Measurements from ENCODE around the gene DYRK1A.
"Not testable (repeated sequence)": the region's sequence is repeated elsewhere in the genome, so short reads cannot be mapped to it uniquely, and the experiment has no call there.

The DYRK1A gene

DNA sequence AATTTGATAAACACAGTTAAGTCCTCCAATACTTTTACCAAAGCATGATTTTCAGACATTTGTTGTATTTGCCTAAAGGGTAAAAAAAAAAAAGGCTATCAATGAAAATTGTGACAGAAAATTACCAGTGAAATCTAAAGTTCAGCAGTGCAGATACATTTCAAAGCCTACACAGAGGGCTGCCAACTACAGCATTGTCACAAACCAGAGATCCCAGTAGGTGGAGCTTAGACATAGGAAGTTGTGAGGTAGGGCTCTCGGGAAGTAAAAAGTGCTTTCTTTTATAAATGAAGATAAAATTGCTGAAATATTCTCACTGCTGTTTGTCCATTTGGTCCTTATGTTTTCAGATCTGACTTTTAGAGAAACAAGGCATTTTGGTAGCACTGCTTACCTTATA lies 123.0 kb downstream of the DYRK1A start:
- no peak for DNase-seq

DNA sequence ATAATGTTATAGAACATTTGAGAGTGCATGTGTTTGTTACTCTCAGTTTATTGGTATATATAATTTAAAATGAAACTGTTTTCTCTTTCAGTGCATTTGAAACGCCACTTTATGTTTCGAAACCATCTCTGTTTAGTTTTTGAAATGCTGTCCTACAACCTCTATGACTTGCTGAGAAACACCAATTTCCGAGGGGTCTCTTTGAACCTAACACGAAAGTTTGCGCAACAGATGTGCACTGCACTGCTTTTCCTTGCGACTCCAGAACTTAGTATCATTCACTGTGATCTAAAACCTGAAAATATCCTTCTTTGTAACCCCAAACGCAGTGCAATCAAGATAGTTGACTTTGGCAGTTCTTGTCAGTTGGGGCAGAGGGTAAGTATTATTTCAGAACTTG lies 123.5 kb downstream of the DYRK1A start:
- no peak for DNase-seq

DNA sequence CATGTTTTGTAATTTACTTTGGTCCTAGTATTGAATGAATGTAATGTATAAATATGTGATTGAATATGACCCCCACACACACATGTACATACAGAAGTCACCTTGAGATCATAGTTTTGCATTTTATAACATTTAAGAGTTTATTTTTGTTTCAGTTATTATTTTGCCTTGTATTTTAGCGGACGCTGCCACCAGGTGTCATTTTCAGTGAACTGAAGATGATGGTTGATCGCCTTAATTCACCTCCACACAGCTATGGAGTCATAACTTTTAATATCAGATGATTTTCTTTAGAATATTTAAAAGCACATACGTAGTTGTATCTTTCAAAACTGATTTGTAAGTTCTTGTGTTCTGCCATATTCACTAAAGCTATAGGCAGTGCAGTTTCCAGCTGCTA lies 130.4 kb downstream of the DYRK1A start:
- DNase-seq: no peak

DNA sequence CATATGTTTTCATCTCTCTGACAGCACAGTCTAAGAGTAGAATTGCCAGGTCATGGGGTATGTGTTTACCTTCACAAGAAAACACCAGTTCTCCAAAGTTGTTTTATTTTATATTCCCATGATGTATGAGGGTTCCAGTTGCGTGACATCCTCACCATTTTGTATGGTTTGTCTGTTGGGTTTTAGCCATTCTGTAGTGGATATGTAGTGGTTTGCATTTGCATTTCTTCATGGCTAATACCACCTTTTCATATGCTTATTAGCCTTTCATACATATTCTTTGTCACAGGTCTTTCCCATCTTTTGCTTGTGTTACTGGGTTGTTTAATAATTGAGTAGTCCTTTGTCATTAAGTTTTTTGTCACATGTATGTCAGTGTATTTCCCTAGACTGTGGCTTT lies 132.1 kb downstream of the DYRK1A start:
- no peak for DNase-seq

DNA sequence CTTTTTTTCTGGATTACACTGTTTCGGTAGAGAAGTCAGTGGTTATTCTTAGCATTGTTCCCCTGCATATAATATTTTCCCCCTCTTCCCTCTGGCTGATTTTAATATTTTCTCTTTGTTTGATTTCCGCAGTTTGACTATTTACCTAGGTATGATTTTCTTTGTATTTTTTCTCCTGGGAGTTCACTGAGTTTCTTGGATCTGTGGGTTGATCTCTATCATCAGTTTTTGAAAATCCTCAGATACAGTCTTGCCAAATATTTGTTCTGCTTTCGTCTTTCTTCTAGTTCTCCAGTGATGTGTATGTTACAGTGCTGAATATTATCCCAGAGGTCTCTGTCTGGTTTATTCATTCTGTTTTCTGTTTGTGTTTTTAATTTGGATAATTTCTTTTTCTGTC lies 136.4 kb downstream of the DYRK1A start:
- no peak for DNase-seq

GRCh38 chr21:37503848-37504467 lies 137.4 kb downstream of the DYRK1A start:
- no peak for DNase-seq

GRCh38 chr21:37505963-37506362 lies 139.4 kb downstream of the DYRK1A start:
- no peak for DNase-seq

- no peak for DNase-seq
Observed at GRCh38 chr21:37507716-37508115, 141.1 kb downstream of the DYRK1A start.

- DNase-seq: no peak
Observed at GRCh38 chr21:37508341-37508740, 141.8 kb downstream of the DYRK1A start.

GRCh38 chr21:37509802-37510393 lies 143.3 kb downstream of the DYRK1A start:
- no peak for DNase-seq

GRCh38 chr21:37511848-37512247 lies 145.3 kb downstream of the DYRK1A start:
- no peak for DNase-seq

DNA sequence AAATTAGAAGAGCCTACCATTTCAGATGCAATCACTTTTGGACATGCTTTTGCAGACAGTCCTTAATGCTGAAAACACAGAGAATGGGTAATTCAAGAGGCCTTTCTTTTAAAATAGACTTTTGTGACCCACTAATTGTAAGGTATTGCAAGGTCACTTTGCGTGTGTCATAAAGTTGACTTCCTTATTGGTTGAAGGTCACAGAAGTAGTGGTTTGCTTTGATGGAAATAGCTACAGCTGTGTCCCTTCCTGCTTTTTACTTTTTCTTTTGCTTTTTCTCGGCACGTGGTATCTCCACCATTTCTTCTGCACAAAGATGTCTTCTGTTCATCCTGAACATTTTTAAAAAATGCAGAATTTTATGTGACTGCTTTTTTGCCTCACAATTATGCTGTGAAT lies 146.8 kb downstream of the DYRK1A start:
- no peak for DNase-seq

DNA sequence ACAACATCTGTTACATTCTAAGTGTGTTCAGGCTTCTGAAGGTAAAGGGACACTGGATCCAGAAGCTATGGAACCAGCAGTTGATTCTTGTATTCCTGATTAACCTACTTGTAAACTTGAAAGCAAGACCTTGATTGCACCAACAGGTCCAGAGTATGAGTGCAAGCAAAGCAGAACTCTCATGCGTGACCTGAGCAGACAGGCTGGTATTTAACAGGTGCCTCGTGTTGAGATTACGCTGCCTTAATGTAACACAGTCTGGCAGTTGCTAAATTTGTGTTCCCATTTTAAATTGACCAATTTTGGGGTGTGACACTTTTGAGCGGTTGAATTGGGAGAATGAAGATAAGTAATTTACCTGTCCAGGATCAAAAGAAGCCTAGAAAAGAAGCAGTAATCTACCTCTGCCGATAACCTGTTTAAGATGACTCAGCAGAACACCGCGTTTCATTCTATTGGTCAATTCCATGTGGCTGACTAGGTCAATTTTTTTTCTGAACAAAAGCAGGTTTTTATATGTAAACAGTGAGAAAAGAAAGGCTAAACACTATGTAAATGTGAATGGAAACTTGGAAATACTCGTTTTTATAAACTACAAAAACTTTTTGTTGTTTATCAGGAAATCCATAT lies 147.6 kb downstream of the DYRK1A start:
- DNase-seq: no peak

DNA sequence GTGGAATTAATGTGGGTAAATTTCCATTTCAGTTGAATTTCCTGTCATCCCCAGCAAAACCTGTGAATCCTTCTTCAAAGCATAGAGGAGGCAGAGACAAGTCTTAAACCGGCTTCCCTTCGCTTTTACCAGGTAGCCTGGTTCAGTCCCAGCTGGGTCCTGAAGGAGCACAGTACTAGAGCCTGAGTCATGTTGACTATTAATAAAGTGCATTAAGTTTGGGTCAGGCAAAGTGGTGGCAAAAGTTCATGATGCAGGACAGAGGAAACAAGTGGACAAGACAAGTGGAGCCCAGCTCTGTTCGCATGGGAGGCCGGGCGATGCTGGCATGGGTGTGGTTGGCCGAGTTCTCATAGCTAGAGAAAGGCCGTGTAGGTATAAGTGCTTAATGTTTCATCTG lies 150.4 kb downstream of the DYRK1A start:
- no peak for DNase-seq

- no peak for DNase-seq
Observed at GRCh38 chr21:37520801-37521200, 154.2 kb downstream of the DYRK1A start.

DNA sequence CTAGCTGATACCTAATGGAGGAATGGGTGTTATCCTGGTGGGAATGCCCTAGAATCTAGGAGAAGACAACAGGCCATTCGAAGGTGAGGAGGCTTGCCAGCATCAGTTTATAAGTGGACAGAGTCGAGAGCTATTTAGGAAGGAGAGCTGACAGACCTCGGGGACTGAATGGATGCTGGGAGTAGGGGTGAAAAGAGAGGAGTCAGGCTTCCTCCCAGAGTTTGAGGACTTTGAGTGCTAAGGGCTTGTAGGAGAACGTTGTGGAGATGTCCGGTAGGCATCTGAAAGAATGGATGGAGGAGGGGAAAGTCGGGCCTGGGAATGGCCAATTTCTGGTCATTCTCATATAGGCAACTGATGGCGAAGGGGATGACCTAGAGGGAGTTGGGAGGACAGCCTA lies 155.1 kb downstream of the DYRK1A start:
- DNase-seq: no peak

GRCh38 chr21:37522641-37523295 lies 156.2 kb downstream of the DYRK1A start:
- no peak for DNase-seq

DNA sequence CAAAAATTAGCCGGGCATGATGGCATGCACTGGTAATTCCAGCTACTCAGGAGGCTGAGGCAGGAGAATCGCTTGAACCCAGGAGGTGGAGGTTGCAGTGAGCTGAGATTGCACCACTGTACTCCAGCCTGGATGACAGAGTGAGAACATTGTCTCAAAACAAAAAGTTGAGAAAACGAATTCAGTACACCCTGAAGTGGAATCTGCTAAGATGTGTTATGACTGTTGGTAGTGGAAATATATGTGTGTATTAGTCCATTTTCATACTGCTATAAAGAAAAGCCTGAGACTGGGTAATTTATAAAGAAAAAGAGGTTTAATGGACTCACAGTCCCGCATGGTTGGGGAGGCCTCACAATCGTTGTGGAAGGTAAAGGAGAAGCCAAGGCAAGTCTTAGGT lies 158.4 kb downstream of the DYRK1A start:
- not testable (repeated sequence) for DNase-seq

DNA sequence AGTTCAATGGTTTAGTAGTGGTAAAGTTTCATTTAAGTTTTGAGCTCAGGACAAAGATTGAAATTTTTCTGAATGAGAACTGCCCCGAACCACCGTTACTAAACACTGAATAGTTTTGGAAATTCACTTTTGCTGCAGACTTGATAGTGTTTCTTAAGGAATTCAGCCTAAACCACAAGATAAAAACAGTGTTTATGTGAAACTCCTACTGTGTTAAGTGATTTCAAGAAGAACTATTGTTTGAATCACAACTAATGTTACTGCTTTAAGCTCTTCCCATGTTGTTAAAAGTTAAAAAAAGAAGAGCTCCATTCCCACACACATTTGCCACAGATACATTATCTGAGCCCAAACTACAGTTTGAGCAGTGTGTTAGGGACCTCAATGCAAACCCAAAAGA lies 159.2 kb downstream of the DYRK1A start:
- no peak for DNase-seq

DNA sequence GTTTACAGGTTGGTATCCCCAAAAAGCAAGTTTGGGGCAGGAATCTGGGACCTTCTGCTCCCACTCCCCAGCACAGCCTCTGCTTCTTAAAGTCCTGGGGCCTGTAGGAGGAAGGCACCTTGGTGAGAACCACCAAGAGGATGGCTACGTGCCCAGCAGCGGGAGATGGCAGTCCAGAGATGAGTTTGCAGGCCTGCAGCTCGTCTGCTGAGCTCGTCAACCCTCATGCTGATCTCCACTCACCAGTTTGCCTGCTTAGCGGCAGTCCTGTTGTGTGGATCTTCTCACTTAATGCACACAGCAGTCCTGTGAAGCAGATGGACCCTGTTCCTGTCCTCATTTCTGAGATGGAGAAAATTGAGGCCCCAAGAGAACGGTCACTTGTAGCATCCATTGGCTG lies 160.5 kb downstream of the DYRK1A start:
- no peak for DNase-seq

- no peak for DNase-seq
Observed at GRCh38 chr21:37527716-37528115, 161.1 kb downstream of the DYRK1A start.

- DNase-seq: no peak
Observed at GRCh38 chr21:37528150-37528937, 161.8 kb downstream of the DYRK1A start.

DNA sequence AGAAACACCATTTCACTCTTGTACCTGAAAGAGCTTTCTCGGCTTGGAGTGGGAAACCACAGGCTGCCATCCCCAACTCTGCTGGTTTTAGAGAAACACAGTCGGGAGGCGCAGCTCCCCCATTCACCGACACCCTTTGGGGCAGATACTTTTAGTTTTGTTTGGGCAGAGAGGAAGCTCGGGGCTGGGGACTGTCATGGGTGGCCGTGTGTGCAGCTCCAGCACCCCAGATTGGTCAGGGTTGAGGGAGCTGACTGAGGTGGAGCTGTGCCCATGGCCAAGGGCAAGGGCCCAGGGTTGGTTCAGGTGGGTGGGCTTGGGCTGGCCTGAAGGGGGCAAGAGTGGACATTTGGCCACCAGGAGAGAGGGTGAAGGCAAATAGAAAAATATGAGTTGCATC lies 163.1 kb downstream of the DYRK1A start:
- DNase-seq: no peak

Data from NCI-H1930 (cell line).